T-helper 1 cell treated with Interleukin-12 subunit alpha and Interleukin-12 subunit beta and Interleukin-4 antibody, amounts not matched to agents 30 μg/mL and 1 μg/mL, for 36 hours (primary cell): ENCODE results near the gene POLR2L.

ENCODE experiments used
- H3K27ac Mint-ChIP-seq: one replicate; pipeline ENCODE4 v1.8.0; 2021; ENCODE audit warnings: mild to moderate bottlenecking, mixed read lengths
- H3K27me3 Mint-ChIP-seq: one replicate; pipeline ENCODE4 v1.8.0; 2021; ENCODE audit warnings: low read depth, mixed read lengths
- H3K36me3 Mint-ChIP-seq: one replicate; pipeline ENCODE4 v1.8.0; 2021; ENCODE audit warnings: low read depth, mixed read lengths
- H3K4me1 Mint-ChIP-seq: one replicate; pipeline ENCODE4 v1.8.0; 2021; ENCODE audit warnings: low read depth, mixed read lengths
- H3K4me3 Mint-ChIP-seq: one replicate; pipeline ENCODE4 v1.8.0; 2021; ENCODE audit warnings: mild to moderate bottlenecking, moderate library complexity, mixed read lengths
- H3K9me3 Mint-ChIP-seq: one replicate; pipeline ENCODE4 v1.8.0; 2021; ENCODE audit warnings: mixed read lengths

The POLR2L gene

GRCh38 chr11:813456-814096 lies 28.8 kb downstream of the POLR2L start:
- Mint-ChIP-seq H3K4me1 (peaks cover 15% of the 10 kb centered on the region), H3K27ac (no peak overlapping the region)

GRCh38 chr11:813072-813455 lies 29.3 kb downstream of the POLR2L start:
- H3K9me3 Mint-ChIP-seq = no peaks in the 10 kb centered on the region
- H3K4me3 Mint-ChIP-seq = no peak overlapping the region
- H3K36me3 Mint-ChIP-seq = peaks cover 22% of the 10 kb centered on the region
- H3K27ac Mint-ChIP-seq = no peak overlapping the region
- no peaks in the 10 kb centered on the region for H3K27me3 Mint-ChIP-seq
- peaks cover 17% of the 10 kb centered on the region for H3K4me1 Mint-ChIP-seq

More at GRCh38 chr11:813456-814096, 28.8 kb downstream of the POLR2L start:
- Mint-ChIP-seq H3K4me3 (no peak overlapping the region), H3K27me3 (no peaks in the 10 kb centered on the region), H3K36me3 (peaks cover 22% of the 10 kb centered on the region), H3K9me3 (no peaks in the 10 kb centered on the region)

GRCh38 chr11:812390-812789 lies 29.9 kb downstream of the POLR2L start:
- Mint-ChIP-seq H3K27me3 (no peaks in the 10 kb centered on the region), H3K4me1 (peaks cover 21% of the 10 kb centered on the region), H3K27ac (peak overlapping the region; percentile 55), H3K36me3 (peaks cover 25% of the 10 kb centered on the region), H3K4me3 (peak overlapping the region; percentile 10), H3K9me3 (no peaks in the 10 kb centered on the region)

GRCh38 chr11:811446-812245 lies 30.7 kb downstream of the POLR2L start:
- Mint-ChIP-seq H3K27ac (peak overlapping the region; percentile 55), H3K4me1 (peaks cover 21% of the 10 kb centered on the region), H3K27me3 (no peaks in the 10 kb centered on the region), H3K36me3 (peaks cover 25% of the 10 kb centered on the region), H3K4me3 (peak overlapping the region; percentile 93), H3K9me3 (no peaks in the 10 kb centered on the region)

- Mint-ChIP-seq H3K27me3 (no peaks in the 10 kb centered on the region), H3K27ac (peak overlapping the region; percentile 97), H3K4me3 (peak overlapping the region; percentile 93), H3K4me1 (peaks cover 22% of the 10 kb centered on the region), H3K36me3 (peaks cover 25% of the 10 kb centered on the region), H3K9me3 (no peaks in the 10 kb centered on the region)
These were observed 32.2 kb downstream of the POLR2L start for GRCh38 chr11:810040-810567.

- peaks cover 23% of the 10 kb centered on the region for H3K4me1 Mint-ChIP-seq
- peak within 1 kb of the TSS; percentile 93 for H3K4me3 Mint-ChIP-seq
- H3K36me3 Mint-ChIP-seq = peaks cover 25% of the 10 kb centered on the region
- peak within 1 kb of the TSS; percentile 97 for H3K27ac Mint-ChIP-seq
- no peaks in the 10 kb centered on the region for H3K27me3 Mint-ChIP-seq
- H3K9me3 Mint-ChIP-seq = no peaks in the 10 kb centered on the region
These were observed 32.9 kb downstream of the POLR2L start, which contains the start of gene RPLP2 for GRCh38 chr11:809287-810039. Gene RPLP2, plus strand, starts transcription at chr11:809967. Its CDS starts 268 bp downstream, at chr11:810235.

- H3K36me3 Mint-ChIP-seq = peaks cover 22% of the 10 kb centered on the region
- no peaks in the 10 kb centered on the region for H3K27me3 Mint-ChIP-seq
These were observed 33.7 kb downstream of the POLR2L start for GRCh38 chr11:808427-809286.

GRCh38 chr11:804599-804964 lies 37.7 kb downstream of the POLR2L start:
- Mint-ChIP-seq H3K9me3 (no peaks in the 10 kb centered on the region), H3K36me3 (peaks cover 3% of the 10 kb centered on the region), H3K27me3 (no peaks in the 10 kb centered on the region), H3K27ac (no peak overlapping the region), H3K4me3 (peak overlapping the region; percentile 80), H3K4me1 (peaks cover 18% of the 10 kb centered on the region)

More at GRCh38 chr11:808427-809286, 33.7 kb downstream of the POLR2L start:
- peak overlapping the region; percentile 97 for H3K27ac Mint-ChIP-seq
- H3K4me1 Mint-ChIP-seq = peaks cover 25% of the 10 kb centered on the region
- no peaks in the 10 kb centered on the region for H3K9me3 Mint-ChIP-seq
- H3K4me3 Mint-ChIP-seq = peak overlapping the region; percentile 93

GRCh38 chr11:803770-804598 lies 38.3 kb downstream of the POLR2L start:
- Mint-ChIP-seq H3K4me3 (peak overlapping the region; percentile 80), H3K9me3 (no peaks in the 10 kb centered on the region), H3K4me1 (peaks cover 16% of the 10 kb centered on the region), H3K27ac (no peak overlapping the region), H3K36me3 (peaks cover 3% of the 10 kb centered on the region), H3K27me3 (no peaks in the 10 kb centered on the region)

GRCh38 chr11:803467-803742 lies 38.9 kb downstream of the POLR2L start:
- Mint-ChIP-seq H3K27me3 (no peaks in the 10 kb centered on the region), H3K4me1 (peaks cover 11% of the 10 kb centered on the region), H3K27ac (no peak overlapping the region), H3K36me3 (peaks cover 3% of the 10 kb centered on the region), H3K4me3 (no peak overlapping the region), H3K9me3 (no peaks in the 10 kb centered on the region)

- no peak overlapping the region for H3K27ac Mint-ChIP-seq
- H3K4me1 Mint-ChIP-seq = peaks cover 9% of the 10 kb centered on the region
- no peaks in the 10 kb centered on the region for H3K27me3 Mint-ChIP-seq
- H3K36me3 Mint-ChIP-seq = peaks cover 2% of the 10 kb centered on the region
- no peaks in the 10 kb centered on the region for H3K9me3 Mint-ChIP-seq
- H3K4me3 Mint-ChIP-seq = no peak overlapping the region
These were observed 39.4 kb downstream of the POLR2L start for GRCh38 chr11:802693-803466.

- no peak overlapping the region for H3K4me3 Mint-ChIP-seq
- H3K9me3 Mint-ChIP-seq = no peaks in the 10 kb centered on the region
- H3K36me3 Mint-ChIP-seq = no peaks in the 10 kb centered on the region
- H3K4me1 Mint-ChIP-seq = peaks cover 6% of the 10 kb centered on the region
- H3K27me3 Mint-ChIP-seq = no peaks in the 10 kb centered on the region
- H3K27ac Mint-ChIP-seq = no peak overlapping the region
These were observed 40.2 kb downstream of the POLR2L start for GRCh38 chr11:802018-802617.
